ENCODE measurements around the gene SBF1. TPM values are rescaled to one million over a fixed set of nuclear protein-coding genes. Genes with fewer than 3 reads are reported as not detected.
A peak's percentile ranks its signal among the peaks of the same experiment; 100 is the strongest.

SBF1 gene
- total and polyA plus RNA-seq, 2 of the 13 experiments (the other 11 are each of a cell fraction or from before 2014, with no cell fraction given) = 31.7 to 40.9 TPM

DNA sequence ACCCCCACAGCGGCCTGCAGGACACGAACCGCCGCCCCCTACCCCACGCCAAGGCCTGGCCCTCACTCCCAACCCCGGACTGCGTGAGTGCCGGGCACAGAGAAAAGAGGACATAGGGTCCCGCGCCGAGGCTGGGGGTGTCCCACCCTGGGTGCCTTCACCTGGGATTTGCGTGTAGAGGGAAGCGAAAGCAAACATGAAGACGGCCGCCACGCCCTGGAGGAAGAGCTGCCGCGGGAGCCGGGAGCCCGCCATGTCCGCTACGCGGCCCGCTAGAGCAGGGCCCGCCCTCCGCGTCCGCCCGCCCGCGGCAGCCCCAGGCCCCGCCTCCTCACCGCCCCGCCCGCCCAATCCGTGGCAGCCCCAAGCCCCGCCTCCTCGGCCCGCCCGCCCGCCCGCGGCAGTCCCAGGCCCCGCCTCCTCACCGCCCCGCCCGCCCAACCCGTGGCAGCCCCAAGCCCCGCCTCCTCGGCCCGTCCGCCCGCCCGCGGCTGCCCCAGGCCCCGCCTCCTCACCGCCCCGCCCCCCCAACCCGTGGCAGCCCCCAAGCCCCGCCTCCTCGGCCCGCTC, 32.7 kb upstream of the SBF1 start, which contains the start of gene LMF2 (continued):
- TF ChIP-seq ZBTB4 (CRISPR knock-in tag; IDR thresholded peaks at IDR 0.05; ENCODE audit: borderline replicate concordance) (no peak), ESRRA (CRISPR knock-in tag; IDR thresholded peaks at IDR 0.05; ENCODE audit: low read depth) (no peak), ZNF841 (CRISPR knock-in tag; IDR thresholded peaks at IDR 0.05; ENCODE audit: borderline replicate concordance) (no peak; the same call in 1 of the 2 replicates), HNRNPLL (IDR thresholded peaks at IDR 0.05; ENCODE audit: low read depth, low read length, poor library complexity, severe bottlenecking) (peak; percentile 45), ZNF274 (CRISPR knock-in tag; IDR thresholded peaks at IDR 0.05) (no peak), MTERF4 (CRISPR knock-in tag; IDR thresholded peaks at IDR 0.05) (no peak), ZBTB46 (CRISPR knock-in tag; IDR thresholded peaks at IDR 0.05; ENCODE audit: borderline replicate concordance) (no peak), HOXA7 (CRISPR knock-in tag; IDR thresholded peaks at IDR 0.05) (no peak), ZSCAN9 (CRISPR knock-in tag; IDR thresholded peaks at IDR 0.05; ENCODE audit: borderline replicate concordance) (no peak), ZHX1 (CRISPR knock-in tag; IDR thresholded peaks at IDR 0.05; ENCODE audit: low read depth) (no peak), RERE (CRISPR knock-in tag; IDR thresholded peaks at IDR 0.05; ENCODE audit: low read depth) (no peak), HNRNPK (IDR thresholded peaks at IDR 0.05; ENCODE audit: low read depth, low read length, poor library complexity, severe bottlenecking) (no peak), ZC3H4 (CRISPR knock-in tag; IDR thresholded peaks at IDR 0.05; ENCODE audit: borderline replicate concordance) (no peak)

Data from HepG2 (cell line).